GM18526 (cell line): ENCODE measurements around the gene ZNF581.

Experiments
- POLR2A ChIP-seq: IDR thresholded peaks from 3 replicates; pipeline ENCODE4 v1.6.1; 2011; ENCODE audit not compliant: insufficient read length; ENCODE audit errors: extremely low read depth

Gene ZNF581

DNA sequence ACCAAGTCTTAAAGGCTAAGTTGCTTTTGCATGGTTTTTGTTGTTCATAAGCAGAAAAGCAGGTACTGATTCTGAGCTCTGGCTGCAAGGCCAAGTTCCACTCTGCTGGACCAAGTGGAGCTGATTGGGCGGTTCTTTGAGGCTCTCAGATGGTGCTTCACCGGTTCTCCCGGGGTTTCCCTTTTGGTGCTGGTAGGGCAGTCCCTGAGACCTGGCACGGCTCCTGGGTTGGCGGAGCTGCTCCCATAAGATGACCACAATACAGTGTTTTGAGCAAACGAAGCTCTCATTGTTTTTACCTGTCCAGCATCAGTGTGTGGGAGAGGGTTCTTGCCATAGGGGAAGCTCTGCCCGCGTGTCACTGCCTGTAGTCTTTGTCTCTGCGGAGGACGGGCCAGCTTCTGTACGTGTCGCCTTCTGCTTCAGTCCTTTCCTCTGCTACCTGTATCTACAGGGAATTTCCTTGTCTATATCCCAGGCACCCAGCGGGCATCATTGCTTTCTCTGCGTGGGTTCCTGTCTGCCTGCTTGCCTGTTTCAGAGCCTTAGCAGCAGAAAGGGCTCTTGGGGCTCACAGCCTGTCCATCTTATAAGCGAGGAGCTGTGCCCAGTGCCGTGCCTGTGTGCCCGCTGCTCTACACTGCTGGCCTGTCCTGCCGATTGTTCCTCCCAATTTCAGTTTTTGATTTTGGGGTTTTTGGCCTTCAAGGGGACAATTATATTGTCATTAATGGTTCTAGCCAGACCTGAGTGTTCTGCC is 13.7 kb downstream of the ZNF581 start:
- TF ChIP-seq POLR2A = no peak

GRCh38 chr19:55658846-55659459 is 15.5 kb downstream of the ZNF581 start:
- TF ChIP-seq POLR2A = no peak

GRCh38 chr19:55659822-55660221 is 16.4 kb downstream of the ZNF581 start:
- no peak for TF ChIP-seq POLR2A

DNA sequence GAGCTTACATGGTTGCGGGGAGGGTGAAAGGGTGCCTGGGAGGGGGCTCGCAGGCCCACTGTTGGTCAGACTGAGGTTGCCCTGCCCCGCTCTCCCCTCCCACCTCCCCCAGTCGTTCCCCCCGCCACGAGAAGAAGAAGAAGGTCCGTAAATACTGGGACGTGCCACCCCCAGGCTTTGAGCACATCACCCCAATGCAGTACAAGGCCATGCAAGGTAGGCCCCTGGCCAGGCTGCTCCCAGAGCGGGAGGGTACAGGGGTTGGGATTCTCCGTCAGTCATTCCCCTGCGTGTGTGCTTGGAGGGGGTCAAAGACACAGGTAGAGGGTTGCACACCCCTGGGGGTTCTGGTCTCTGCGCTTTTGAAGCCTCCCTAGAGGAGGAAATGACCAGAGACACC is 17.0 kb downstream of the ZNF581 start:
- TF ChIP-seq POLR2A = no peak

GRCh38 chr19:55660991-55661390 is 17.5 kb downstream of the ZNF581 start:
- no peak for TF ChIP-seq POLR2A

DNA sequence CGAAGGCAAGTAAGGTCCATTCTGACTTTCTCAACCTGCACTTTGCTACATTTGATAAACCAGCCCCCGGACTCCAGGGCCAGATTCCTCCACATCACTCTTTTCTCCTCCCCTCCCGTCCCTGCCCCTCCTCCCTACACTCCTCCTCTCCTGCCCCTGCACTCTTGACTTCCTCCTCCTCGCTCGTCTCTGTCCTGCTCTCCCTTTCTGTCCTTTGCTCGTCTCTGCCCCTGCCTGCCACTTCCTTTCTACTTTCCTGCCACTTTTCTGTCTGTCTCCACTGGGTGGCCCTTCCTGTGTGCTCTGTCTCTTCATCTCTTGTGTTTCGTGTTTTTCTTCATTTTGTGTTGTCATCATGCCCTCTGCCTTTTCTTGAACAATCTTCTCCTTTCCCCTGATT is 18.4 kb downstream of the ZNF581 start:
- no peak for TF ChIP-seq POLR2A

- TF ChIP-seq POLR2A = no peak
Observed at GRCh38 chr19:55663846-55664536, 20.5 kb downstream of the ZNF581 start.

DNA sequence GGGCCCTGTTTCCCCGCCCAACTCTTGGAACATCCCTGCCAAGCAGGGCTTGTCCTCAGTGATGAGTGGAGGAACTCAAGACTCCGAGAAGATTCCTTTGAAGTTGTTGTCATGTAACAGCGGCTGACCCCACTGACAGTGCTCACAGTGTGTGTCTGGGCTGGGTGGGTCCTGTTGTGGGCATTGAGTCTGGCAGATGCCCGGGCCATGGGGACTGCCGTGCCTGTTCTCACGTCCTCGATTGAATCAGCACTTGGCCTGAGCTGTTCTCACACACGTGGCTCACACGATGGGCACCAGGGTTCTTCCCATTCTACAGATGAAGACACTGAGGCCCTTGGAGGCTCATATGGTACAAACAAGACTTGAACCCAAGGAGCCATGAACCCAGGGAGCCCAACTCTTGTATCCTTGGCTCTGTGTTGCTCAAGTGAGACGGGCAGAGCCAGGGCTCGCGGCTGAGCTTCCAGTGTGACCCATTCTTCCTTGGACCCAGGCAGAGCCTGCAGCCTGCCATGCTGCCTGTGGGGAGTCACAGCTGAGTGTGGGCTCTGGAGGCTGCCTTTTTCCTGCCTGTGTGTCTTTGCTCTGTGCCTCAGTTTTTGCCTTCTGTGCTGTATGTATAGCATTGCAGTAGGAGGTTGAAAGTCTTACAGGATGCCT is 23.0 kb downstream of the ZNF581 start:
- no peak for TF ChIP-seq POLR2A

DNA sequence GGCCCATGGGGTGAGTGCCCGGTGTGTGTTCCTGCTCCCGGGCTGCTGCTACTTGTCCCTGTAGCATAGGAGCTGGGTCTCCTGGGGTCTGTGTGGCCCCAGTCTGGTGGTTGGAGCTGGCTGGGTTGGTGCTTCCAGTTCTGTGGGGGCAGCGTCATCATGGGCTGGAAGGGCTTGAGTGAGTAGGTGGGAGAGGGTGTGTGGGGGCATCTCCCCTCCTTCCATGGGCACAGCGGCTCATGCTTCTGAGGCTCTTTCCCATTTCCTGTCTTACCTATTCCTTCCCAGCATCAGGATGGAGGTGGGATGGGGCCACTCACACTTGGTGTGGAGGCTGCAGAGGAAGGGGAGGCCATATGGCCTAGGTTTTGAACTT is 23.5 kb downstream of the ZNF581 start:
- no peak for TF ChIP-seq POLR2A

- TF ChIP-seq POLR2A = no peak
Observed at GRCh38 chr19:55667511-55667910, 24.1 kb downstream of the ZNF581 start.

DNA sequence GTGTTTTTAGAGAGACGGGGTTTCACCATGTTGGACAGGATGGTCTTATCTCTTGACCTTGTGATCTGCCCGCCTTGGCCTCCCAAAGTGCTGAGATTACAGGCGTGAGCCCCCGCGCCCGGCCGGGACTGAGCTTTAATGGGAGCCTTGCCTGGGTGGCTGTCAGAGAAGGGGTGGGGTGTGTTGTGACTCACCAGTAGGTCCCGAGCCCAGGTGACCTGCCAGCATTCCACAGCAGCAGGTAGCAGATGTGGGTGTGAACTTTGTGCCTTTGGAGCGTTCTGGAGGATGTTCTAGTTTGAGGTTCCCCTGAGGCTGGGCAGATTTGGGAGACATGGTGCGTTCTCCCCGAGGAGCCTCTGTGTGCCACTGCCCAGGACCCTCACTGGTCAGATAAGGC is 24.5 kb downstream of the ZNF581 start:
- TF ChIP-seq POLR2A = no peak

- TF ChIP-seq POLR2A = no peak
Observed at GRCh38 chr19:55668603-55669348, 25.3 kb downstream of the ZNF581 start.

DNA sequence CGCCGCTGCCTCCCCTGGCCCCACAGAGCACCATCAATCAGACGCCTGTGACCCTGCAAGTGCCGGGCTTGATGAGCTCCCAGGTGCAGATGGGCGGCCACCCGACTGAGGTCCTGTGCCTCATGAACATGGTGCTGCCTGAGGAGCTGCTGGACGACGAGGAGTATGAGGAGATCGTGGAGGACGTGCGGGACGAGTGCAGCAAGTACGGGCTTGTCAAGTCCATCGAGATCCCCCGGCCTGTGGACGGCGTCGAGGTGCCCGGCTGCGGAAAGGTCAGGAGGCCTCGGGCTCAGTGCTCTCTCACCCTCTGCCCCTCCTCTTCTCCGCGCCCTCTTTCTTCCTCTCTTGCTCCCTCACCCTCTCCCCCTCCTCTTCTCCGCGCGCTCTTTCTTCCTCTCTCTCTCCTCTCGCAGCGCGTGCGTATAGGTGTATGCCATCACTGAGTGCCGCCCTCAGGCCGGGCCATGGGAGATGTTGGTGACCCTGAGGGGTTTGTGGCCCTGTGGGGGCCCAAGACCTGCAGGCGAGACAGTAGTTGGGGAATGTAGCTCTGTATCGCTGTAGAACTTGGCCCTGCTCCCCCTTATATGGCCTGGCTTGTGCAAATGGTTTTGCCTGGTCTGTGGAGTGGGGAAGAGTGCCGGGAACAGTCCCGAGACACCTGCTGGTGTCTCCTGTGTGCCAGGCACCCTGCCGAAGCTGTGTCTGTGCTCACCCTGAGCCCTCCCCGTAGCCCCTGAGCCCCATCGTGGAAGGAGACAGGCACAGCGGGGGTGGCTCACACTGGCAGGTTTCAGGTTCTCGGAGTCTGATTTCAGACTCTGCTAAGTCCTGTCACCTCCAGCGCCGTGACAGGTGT is 26.2 kb downstream of the ZNF581 start:
- TF ChIP-seq POLR2A = peak; percentile 10

- no peak for TF ChIP-seq POLR2A
Observed at GRCh38 chr19:55670280-55671053, 27.0 kb downstream of the ZNF581 start.

GRCh38 chr19:55671054-55671378 is 27.6 kb downstream of the ZNF581 start:
- no peak for TF ChIP-seq POLR2A
